GM12892 (cell line): ENCODE data around the gene RXRA.

ENCODE experiments used
- POLR2A ChIP-seq: IDR thresholded peaks from 2 replicates; pipeline ENCODE4 v1.6.1; 2011; ENCODE audit warnings: low read depth, low read length, control low read depth
- POLR2AphosphoS5 ChIP-seq: IDR thresholded peaks from 2 replicates; pipeline ENCODE4 v1.6.1; 2011; ENCODE audit warnings: low read depth, low read length, control low read depth
- TAF1 ChIP-seq: IDR thresholded peaks from 2 replicates; pipeline ENCODE4 v1.6.1; 2011; ENCODE audit warnings: low read depth, mild to moderate bottlenecking, control low read depth, low read length, borderline replicate concordance

DNA sequence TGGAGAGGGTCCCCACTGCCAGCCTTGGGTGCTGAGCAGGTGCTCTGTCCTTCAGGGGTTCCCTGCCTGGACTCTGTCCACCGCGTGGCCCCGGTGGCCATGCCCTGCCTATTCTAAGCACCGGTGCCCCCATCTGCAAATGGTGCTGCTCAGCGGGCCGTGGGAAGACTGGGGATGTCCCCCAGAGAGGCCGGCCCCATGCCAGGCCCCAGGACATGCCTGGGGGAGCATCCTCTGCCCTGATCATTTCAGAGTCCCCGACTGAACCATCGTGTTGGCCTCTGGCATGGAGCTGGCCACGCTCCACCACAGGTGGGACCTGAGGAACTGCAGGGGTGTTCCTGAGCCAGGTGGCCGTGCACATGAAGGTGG lies 64.7 kb downstream of the RXRA start:
- TF ChIP-seq POLR2AphosphoS5, result 0 out of 2 replicates have a peak, but pooled peaks have one; percentile 36
- no peak for TF ChIP-seq TAF1
- no peak for TF ChIP-seq POLR2A
